Measurements from ENCODE around the gene MFSD1.

Gene MFSD1

GRCh38 chr3:158847885-158848284 lies 46.0 kb downstream of the MFSD1 start:
- TF ChIP-seq CTCF (IDR thresholded peaks at IDR 0.05; ENCODE audit: low read depth, low read length), result no peak
- no peak for DNase-seq (ENCODE audit: extremely low read depth, low read depth)

- no peak for TF ChIP-seq CTCF (IDR thresholded peaks at IDR 0.05; ENCODE audit: low read depth, low read length)
- DNase-seq (ENCODE audit: extremely low read depth, low read depth), result no peak
Observed at GRCh38 chr3:158849757-158850156, 47.9 kb downstream of the MFSD1 start.

- no peak for TF ChIP-seq CTCF (IDR thresholded peaks at IDR 0.05; ENCODE audit: low read depth, low read length)
- DNase-seq (ENCODE audit: extremely low read depth, low read depth), result no peak
Observed at GRCh38 chr3:158859362-158859761, 57.5 kb downstream of the MFSD1 start.

- DNase-seq (ENCODE audit: extremely low read depth, low read depth), result no peak
- no peak for TF ChIP-seq CTCF (IDR thresholded peaks at IDR 0.05; ENCODE audit: low read depth, low read length)
Observed at GRCh38 chr3:158863247-158863646, 61.4 kb downstream of the MFSD1 start.

GRCh38 chr3:158864492-158864891 lies 62.6 kb downstream of the MFSD1 start:
- no peak for TF ChIP-seq CTCF (IDR thresholded peaks at IDR 0.05; ENCODE audit: low read depth, low read length)

GRCh38 chr3:158875700-158876099 lies 73.8 kb downstream of the MFSD1 start:
- DNase-seq (ENCODE audit: extremely low read depth, low read depth), result no peak
- TF ChIP-seq CTCF (IDR thresholded peaks at IDR 0.05; ENCODE audit: low read depth, low read length), result no peak

More at GRCh38 chr3:158864492-158864891, 62.6 kb downstream of the MFSD1 start:
- DNase-seq (ENCODE audit: extremely low read depth, low read depth), result no peak
